DMS53 treated with DMSO at 0.1 percent for 48 hours (cell line): ENCODE data around the gene MRI1.
"Not testable (repeated sequence)": the region's sequence is repeated elsewhere in the genome, so short reads cannot be mapped to it uniquely, and the experiment has no call there.

Experiments
- DNase-seq: peaks from one replicate; lab custom pipeline; 2025; ENCODE audit not compliant: unreplicated experiment; lab: John Stamatoyannopoulos, UW

The MRI1 gene

GRCh38 chr19:13793317-13793716, 29.0 kb downstream of the MRI1 start:
- DNase-seq, result not testable (repeated sequence)

- no peak for DNase-seq
These were observed 30.1 kb downstream of the MRI1 start for GRCh38 chr19:13794398-13794756.

- DNase-seq, result peak; percentile 92
These were observed 30.7 kb downstream of the MRI1 start, which contains the start of gene ZSWIM4 for GRCh38 chr19:13794757-13795589. ZSWIM4 (plus strand) TSS chr19:13795443; CDS start chr19:13795649, 206 bp downstream.

- DNase-seq, result no peak
These were observed 31.4 kb downstream of the MRI1 start for GRCh38 chr19:13795595-13796300.

DNA sequence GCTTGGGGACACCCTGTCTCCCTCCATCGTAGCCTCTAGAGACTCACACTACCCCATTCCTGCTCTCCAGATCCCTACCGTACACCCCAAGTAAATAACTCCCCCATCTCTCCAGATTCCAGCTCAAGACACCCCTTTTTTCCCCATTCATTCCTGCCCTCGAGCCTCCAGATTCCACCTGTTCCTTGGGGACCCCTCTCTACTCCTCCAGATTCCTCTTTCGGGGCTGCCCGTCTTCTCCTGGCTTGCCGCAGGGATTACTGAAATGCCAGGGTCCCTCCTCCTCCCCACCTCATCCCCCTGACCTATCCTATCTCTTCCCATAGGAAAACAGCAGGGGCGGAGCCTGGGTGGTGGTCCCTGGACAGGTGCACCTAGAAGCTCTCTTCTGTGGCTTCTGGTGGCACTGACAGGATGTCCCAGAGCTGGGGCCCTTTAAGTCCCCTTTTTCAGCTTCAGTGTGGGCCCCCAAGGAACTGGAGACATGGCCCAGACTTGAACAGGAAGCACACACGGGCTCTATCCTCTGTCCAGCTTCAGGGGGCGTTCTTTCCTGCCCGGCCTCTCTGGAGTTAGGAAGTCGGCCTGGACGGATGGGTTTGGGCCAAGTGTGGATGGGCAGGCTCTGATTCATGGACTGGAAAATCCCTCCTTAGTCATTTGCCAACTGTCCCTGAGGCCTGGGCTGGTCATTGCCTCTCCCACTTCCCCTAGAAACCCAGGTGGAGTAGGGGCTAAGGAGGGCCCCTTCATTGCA, 32.2 kb downstream of the MRI1 start:
- no peak for DNase-seq

- DNase-seq, result no peak
These were observed 32.7 kb downstream of the MRI1 start for GRCh38 chr19:13797058-13797440.

DNA sequence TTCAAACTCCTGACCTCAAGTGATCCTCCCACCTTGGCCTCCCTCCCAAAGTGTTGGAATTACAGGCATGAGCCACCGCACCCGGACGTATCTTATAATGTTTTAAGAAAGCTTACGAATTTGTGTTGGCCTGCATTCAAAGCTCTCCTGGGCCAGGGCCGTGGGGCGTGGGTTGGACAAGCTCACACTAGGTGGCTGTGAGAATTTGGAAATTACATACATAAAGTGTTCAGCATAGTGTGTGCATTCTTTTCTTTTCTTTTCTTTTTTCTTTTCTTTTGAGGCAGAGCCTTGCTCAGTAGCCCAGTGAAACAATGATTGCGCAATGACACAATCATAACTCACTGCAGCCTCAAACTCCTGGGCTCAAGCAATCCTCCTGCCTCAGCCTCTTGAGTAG, 33.5 kb downstream of the MRI1 start:
- no peak for DNase-seq

DNA sequence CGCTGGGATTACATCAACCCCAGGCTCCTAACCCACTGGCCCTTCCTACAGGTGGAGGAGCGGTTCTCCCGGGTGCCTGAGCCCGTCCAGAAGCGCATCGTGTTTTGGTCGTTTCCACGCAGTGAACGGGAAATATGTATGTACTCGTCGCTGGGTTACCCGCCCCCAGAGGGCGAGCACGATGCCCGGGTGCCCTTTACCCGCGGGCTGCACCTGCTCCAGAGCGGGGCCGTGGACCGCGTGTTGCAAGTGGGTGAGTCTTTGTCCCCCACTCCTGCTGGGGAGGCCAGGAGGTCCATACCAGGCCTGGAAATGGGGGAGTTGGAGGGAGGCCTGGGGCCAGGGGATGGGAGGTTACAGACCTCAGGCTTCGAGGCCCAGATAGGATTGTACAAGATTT, 35.3 kb downstream of the MRI1 start:
- no peak for DNase-seq

- no peak for DNase-seq
These were observed 38.7 kb downstream of the MRI1 start for GRCh38 chr19:13803038-13803437.

GRCh38 chr19:13804830-13805683, 40.7 kb downstream of the MRI1 start:
- no peak for DNase-seq

DNA sequence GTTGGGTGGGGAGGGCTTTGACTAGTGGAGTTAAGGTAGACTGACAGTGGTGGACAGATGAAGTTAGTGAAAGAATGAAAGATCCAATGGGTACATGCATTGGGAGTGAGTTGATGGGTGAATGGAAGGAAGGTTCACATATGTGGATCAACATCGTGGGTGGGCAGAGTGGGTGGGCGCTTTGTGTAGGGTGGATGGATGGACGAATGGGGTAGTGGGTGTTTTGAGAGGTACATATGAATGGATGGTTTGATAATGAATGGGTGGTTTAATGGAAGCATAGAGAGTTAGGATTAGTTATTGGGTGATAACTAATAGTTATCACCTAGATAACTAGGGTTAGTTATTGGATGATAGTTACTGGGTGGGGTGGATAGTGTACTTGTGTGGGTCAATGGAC, 42.4 kb downstream of the MRI1 start:
- no peak for DNase-seq

DNA sequence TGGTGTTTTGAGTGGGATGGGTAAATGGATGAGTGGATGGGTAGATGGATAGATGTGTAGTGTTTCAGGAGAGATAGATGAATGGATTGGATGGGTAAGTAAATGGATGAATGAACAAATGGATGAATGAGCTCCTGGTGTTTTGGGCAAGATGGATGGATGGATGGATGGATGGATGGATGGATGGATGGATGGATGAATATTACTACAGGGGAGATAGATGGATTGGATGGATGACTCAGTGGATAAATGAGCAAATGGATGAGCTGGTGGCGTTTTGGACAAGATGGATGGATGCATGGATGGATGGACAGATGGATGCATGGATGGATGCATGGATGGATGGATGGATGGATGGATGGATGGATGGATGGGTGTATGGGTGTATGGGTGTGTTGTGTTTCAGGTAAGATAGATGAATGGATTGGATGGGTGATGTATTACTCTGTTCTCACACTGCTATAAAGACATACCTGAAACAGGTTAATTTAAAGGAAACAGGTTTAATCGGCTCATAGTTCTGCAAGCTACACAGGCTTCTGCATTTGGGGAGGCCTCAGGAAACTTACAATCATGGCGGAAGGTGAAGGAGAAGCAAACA, 43.2 kb downstream of the MRI1 start:
- no peak for DNase-seq

DNA sequence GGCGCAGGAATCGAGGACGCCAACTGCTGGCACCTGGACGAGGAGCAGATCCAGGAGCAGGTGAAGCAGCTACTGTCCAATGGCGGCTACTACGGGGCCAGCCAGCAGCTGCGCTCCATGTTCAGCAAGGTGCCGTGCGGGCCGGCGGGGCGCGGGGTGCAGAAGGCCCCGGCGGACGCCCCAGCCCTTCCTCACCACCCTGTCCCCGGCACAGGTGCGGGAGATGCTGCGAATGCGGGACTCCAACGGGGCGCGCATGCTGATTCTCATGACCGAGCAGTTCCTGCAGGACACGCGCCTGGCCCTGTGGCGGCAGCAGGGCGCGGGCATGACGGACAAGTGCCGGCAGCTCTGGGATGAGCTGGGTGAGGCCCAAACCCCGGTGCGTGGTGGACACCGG, 44.5 kb downstream of the MRI1 start:
- DNase-seq, result no peak

DNA sequence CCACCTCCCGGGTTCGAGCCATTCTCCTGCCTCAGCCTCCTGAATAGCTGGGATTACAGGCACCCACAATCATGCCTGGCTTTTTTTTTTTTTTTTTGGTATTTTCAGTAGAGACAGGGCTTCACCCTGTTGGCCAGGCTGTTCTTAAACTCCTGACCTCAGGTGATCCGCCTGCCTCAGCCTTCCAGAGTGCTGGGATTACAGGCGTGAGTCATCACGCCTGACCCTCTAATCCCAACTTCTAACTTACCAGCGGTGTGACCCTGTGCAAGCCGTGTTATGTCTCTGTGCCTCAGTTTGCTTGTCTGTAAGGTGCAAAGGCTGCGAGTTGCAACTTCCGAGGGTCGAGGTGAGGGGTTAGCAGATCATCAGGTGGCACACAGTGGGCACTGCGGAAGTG, 48.2 kb downstream of the MRI1 start:
- DNase-seq, result no peak

GRCh38 chr19:13813147-13813546, 48.8 kb downstream of the MRI1 start:
- DNase-seq, result no peak

DNA sequence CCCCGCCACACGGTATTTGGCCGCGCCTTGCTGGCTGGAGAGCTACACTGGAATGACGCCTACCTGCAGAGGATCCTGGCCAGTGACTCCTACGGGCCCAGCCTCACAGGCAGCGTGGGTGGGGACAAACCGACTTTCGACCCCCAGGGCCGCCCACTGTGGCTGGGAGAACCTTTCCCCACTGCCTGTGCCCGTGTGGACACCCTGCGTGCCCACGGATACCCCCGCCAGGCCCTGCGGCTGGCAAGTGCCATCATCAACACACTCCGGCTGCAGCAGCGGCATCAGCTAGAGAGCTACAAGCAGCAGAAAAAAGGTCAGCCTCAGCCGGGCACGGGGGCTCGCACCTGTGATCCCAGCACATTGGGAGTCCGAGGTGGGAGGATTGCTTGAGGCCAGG, 50.2 kb downstream of the MRI1 start:
- no peak for DNase-seq

DNA sequence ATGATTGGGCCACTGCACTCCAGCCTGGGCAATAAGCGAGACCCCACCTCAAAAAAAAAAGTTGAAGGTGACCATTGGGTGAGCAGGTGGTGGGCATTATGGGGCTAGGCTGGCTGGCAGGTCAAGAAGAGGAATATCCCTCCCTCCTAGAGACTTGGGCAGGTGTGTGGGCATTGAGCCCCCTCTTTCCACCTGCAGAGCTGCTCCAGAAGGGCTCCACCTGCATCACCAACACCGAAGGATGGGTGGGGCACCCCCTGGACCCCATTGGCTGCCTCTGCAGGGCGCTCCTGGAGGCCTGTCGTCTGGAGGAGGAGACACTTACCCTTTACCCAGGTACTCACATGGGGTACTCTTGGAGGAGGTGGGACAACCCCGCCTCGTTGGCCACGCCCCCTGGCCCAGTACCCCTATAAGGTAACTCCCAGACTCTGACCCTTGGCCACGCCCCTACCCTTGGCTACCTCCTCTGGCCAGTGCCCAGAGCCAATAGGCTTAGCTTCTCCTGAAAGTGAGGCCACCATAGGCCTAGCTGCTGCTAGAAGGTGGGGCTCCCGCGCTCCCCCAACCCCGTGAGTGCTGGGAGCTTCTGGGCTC, 52.8 kb downstream of the MRI1 start:
- DNase-seq, result peak; percentile 63

- peak; percentile 95 for DNase-seq
These were observed 53.5 kb downstream of the MRI1 start for GRCh38 chr19:13817615-13818371.

GRCh38 chr19:13819238-13819637, 54.9 kb downstream of the MRI1 start:
- DNase-seq, result no peak
